ENCODE data around the gene METAP1D. TPM values are rescaled to one million over a fixed set of nuclear protein-coding genes. Genes with fewer than 3 reads are reported as not detected.

Gene METAP1D
- total RNA-seq, 1 experiment from 2014 or later, result 4.7 TPM

DNA sequence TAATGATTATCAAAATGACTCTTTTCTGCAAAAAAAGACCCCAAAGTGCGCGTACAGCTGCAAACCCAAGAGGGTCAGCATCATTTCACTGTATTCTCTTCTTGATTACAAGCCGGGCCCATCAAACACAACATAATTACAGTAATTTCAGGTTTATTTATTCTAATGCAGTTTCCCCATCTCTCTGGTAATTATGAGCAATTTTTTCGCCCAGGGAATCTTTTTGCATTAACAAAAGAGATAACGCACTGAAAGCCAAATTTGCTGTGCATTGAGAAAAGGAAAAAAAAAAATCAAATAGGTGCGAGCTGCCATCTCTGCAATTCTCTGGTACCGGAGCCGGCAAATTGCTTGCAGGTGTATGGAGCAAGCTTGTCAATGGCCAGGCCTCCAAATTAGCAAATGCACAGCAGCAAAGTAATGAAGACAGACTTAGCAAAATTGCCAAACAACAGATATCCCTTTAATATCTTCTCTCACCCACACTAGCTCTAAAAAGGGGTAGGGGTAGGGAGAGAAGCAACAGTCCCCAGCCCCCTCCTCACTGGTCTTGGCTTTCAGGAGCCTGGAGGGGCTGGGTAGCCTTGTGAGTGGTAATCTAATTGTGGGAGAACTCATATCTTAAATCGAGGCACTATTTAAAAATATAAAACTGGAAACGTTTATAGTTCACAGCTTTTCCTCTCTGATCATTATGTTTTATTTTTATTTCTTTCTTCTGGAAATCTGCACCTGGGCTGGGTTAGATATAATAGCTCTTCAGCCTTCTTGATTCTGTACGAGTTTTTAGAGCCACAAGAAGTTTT, 92.2 kb downstream of the METAP1D start:
- POLR2A ChIA-PET, result no interaction called here
- CTCF ChIA-PET, result interaction anchor here (0.6 to 1.7 kb wide), 3 partner anchors 10 to 35 kb away, joined by 3 to 8 read pairs (median 4); partner anchors contain the start of gene DLX2
- Mint-ChIP-seq H3K27ac (no peak overlapping the region), H3K9me3 (no peaks in the 10 kb centered on the region), H3K27me3 (ENCODE audit: low read depth) (peaks cover 100% of the 10 kb centered on the region), H3K4me3 (no peak overlapping the region), H3K36me3 (no peaks in the 10 kb centered on the region), H3K4me1 (peaks cover 71% of the 10 kb centered on the region)
- TF ChIP-seq ZNF423 (CRISPR knock-in tag; IDR thresholded peaks at IDR 0.05) (no peak), MYBL2 (CRISPR knock-in tag; IDR thresholded peaks at IDR 0.05) (no peak), CBFB (CRISPR knock-in tag; IDR thresholded peaks at IDR 0.05; ENCODE audit: low read depth) (no peak)
- TF ChIP-seq, protein P1, sequence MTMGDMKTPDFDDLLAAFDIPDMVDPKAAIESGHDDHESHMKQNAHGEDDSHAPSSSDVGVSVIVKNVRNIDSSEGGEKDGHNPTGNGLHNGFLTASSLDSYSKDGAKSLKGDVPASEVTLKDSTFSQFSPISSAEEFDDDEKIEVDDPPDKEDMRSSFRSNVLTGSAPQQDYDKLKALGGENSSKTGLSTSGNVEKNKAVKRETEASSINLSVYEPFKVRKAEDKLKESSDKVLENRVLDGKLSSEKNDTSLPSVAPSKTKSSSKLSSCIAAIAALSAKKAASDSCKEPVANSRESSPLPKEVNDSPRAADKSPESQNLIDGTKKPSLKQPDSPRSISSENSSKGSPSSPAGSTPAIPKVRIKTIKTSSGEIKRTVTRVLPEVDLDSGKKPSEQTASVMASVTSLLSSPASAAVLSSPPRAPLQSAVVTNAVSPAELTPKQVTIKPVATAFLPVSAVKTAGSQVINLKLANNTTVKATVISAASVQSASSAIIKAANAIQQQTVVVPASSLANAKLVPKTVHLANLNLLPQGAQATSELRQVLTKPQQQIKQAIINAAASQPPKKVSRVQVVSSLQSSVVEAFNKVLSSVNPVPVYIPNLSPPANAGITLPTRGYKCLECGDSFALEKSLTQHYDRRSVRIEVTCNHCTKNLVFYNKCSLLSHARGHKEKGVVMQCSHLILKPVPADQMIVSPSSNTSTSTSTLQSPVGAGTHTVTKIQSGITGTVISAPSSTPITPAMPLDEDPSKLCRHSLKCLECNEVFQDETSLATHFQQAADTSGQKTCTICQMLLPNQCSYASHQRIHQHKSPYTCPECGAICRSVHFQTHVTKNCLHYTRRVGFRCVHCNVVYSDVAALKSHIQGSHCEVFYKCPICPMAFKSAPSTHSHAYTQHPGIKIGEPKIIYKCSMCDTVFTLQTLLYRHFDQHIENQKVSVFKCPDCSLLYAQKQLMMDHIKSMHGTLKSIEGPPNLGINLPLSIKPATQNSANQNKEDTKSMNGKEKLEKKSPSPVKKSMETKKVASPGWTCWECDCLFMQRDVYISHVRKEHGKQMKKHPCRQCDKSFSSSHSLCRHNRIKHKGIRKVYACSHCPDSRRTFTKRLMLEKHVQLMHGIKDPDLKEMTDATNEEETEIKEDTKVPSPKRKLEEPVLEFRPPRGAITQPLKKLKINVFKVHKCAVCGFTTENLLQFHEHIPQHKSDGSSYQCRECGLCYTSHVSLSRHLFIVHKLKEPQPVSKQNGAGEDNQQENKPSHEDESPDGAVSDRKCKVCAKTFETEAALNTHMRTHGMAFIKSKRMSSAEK (CRISPR knock-in tag; IDR thresholded peaks at IDR 0.05; ENCODE audit: borderline replicate concordance), result no peak
- TF ChIP-seq, protein P2, sequence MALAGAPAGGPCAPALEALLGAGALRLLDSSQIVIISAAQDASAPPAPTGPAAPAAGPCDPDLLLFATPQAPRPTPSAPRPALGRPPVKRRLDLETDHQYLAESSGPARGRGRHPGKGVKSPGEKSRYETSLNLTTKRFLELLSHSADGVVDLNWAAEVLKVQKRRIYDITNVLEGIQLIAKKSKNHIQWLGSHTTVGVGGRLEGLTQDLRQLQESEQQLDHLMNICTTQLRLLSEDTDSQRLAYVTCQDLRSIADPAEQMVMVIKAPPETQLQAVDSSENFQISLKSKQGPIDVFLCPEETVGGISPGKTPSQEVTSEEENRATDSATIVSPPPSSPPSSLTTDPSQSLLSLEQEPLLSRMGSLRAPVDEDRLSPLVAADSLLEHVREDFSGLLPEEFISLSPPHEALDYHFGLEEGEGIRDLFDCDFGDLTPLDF (CRISPR knock-in tag; IDR thresholded peaks at IDR 0.05), result no peak
- TF ChIP-seq, protein P3, sequence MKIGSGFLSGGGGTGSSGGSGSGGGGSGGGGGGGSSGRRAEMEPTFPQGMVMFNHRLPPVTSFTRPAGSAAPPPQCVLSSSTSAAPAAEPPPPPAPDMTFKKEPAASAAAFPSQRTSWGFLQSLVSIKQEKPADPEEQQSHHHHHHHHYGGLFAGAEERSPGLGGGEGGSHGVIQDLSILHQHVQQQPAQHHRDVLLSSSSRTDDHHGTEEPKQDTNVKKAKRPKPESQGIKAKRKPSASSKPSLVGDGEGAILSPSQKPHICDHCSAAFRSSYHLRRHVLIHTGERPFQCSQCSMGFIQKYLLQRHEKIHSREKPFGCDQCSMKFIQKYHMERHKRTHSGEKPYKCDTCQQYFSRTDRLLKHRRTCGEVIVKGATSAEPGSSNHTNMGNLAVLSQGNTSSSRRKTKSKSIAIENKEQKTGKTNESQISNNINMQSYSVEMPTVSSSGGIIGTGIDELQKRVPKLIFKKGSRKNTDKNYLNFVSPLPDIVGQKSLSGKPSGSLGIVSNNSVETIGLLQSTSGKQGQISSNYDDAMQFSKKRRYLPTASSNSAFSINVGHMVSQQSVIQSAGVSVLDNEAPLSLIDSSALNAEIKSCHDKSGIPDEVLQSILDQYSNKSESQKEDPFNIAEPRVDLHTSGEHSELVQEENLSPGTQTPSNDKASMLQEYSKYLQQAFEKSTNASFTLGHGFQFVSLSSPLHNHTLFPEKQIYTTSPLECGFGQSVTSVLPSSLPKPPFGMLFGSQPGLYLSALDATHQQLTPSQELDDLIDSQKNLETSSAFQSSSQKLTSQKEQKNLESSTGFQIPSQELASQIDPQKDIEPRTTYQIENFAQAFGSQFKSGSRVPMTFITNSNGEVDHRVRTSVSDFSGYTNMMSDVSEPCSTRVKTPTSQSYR (CRISPR knock-in tag; IDR thresholded peaks at IDR 0.05), result no peak
- no peak for ATAC-seq
- DNase-seq (ENCODE audit: low spot score), result no peak

DNA sequence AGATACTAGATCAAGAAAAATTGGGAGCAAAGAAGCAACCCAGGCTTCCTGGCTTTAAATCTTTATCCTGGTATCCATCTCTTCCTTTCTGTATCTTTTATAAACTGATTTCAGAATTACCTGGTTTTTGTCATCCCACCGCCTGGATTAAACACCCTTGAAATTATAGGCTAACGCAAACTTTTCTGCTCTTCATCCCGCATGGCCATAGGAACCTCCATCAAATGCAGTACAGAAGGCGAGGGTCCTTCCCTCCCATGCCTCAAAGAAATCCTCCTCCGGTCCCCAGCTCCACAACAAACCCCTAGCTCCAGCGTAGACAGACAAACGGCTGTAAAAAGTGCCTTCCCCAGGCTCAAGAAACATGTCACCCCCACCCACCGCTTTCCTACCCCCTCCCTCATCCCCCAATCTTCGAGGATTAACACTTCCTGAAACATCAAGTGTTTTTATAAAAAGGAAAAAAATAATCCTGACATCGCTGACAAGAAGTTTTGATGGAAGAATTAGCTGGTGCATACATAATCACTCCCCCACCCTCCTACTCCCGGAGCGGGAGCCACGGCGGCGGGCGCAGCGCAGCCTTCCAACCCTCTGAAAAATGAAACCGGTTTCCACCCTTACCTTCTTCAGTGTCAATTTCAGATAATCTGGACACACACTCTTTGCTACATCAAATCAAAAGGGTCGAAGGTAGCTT, 93.1 kb downstream of the METAP1D start:
- ATAC-seq (no peak), DNase-seq (ENCODE audit: low spot score) (no peak)
- Mint-ChIP-seq H3K4me1 (peaks cover 65% of the 10 kb centered on the region), H3K9me3 (no peaks in the 10 kb centered on the region), H3K27me3 (ENCODE audit: low read depth) (peaks cover 100% of the 10 kb centered on the region), H3K36me3 (no peaks in the 10 kb centered on the region), H3K4me3 (peak overlapping the region; percentile 38; the same call in 1 of the 2 replicates), H3K27ac (no peak overlapping the region)
- POLR2A ChIA-PET, result interaction anchor here (0.6 kb wide), 1 partner anchor 13 kb away, joined by 6 read pairs; no protein-coding TSS in a partner anchor
- TF ChIP-seq, protein P2 (CRISPR knock-in tag; IDR thresholded peaks at IDR 0.05), result no peak
- CTCF ChIA-PET, result interaction anchor here (0.6 to 1.7 kb wide), 3 partner anchors 9 to 14 kb away, joined by 3 to 8 read pairs (median 4); partner anchors contain the start of gene DLX2

Measured in WTC11 (cell line).